Stimulated activated CD8-positive, alpha-beta memory T cell treated with anti-CD3 and anti-CD28 coated beads, Interleukin-4, amount 100 ng/mL, for 1 hour (primary cell): Measurements from ENCODE around the gene DNAJB8.

Source experiments
- DNase-seq, 2 donors: peaks; one replicate each; pipeline ENCODE4 v3.0.0-alpha.2; 2020; ENCODE audit warnings: low read depth in 2 of 2, low spot score in 1 of 2

DNAJB8 gene

GRCh38 chr3:128483657-128484403 lies 17.1 kb upstream of the DNAJB8 start:
- DNase-seq = no peak

- DNase-seq = no peak
Measured at GRCh38 chr3:128482666-128483656, 16.3 kb upstream of the DNAJB8 start.

- DNase-seq = no peak
Measured at GRCh38 chr3:128482175-128482574, 15.5 kb upstream of the DNAJB8 start.

GRCh38 chr3:128481438-128481942 lies 14.8 kb upstream of the DNAJB8 start:
- no peak for DNase-seq

GRCh38 chr3:128480717-128481437 lies 14.2 kb upstream of the DNAJB8 start:
- no peak for DNase-seq

GRCh38 chr3:128480278-128480677 lies 13.6 kb upstream of the DNAJB8 start:
- no peak for DNase-seq

GRCh38 chr3:128479558-128480086 lies 12.9 kb upstream of the DNAJB8 start:
- DNase-seq = no peak

- DNase-seq = no peak
Measured at GRCh38 chr3:128478576-128479506, 12.2 kb upstream of the DNAJB8 start.

- no peak for DNase-seq
Measured at GRCh38 chr3:128476659-128477058, 10.0 kb upstream of the DNAJB8 start.

- no peak for DNase-seq
Measured at GRCh38 chr3:128475355-128475754, 8.7 kb upstream of the DNAJB8 start.

- DNase-seq = no peak
Measured at GRCh38 chr3:128473737-128474136, 7.0 kb upstream of the DNAJB8 start.

GRCh38 chr3:128473180-128473519 lies 6.5 kb upstream of the DNAJB8 start:
- no peak for DNase-seq

GRCh38 chr3:128472449-128473179 lies 5.9 kb upstream of the DNAJB8 start:
- DNase-seq = no peak

- no peak for DNase-seq
Measured at GRCh38 chr3:128471720-128472119, 5.0 kb upstream of the DNAJB8 start.

GRCh38 chr3:128471110-128471509 lies 4.4 kb upstream of the DNAJB8 start:
- DNase-seq = no peak

- DNase-seq = no peak
Measured at GRCh38 chr3:128470134-128470899, 3.6 kb upstream of the DNAJB8 start.

- DNase-seq = no peak
Measured at GRCh38 chr3:128469556-128469955, 2.9 kb upstream of the DNAJB8 start.

GRCh38 chr3:128468791-128469527 lies 2.3 kb upstream of the DNAJB8 start:
- no peak for DNase-seq
